ENCODE results near the gene PDE11A. TPM values are rescaled to one million over a fixed set of nuclear protein-coding genes. Genes with fewer than 3 reads are reported as not detected.

The PDE11A gene
- total and polyA plus RNA-seq, 2 of the 8 experiments (the other 6 are each of a cell fraction or from before 2014, with no cell fraction given) = 0.19 to 0.23 TPM

GRCh38 chr2:177665948-177666347 lies 406.6 kb downstream of the PDE11A start:
- Histone ChIP-seq H4K5ac (ENCODE audit: insufficient read length, low read depth, low read length) (no peak overlapping the region), H3K4me1 (replicated peaks in 1 of 4; ENCODE audit: control insufficient read depth in 3 of 4, insufficient read depth in 4 of 4, low read length in 3 of 4) (no peaks in the 10 kb centered on the region; a peak in 2 of 7 replicates), H3K18ac (ENCODE audit: extremely low read depth, low read length) (no peak overlapping the region), H3K79me1 (ENCODE audit: low read depth, low read length) (no peaks in the 10 kb centered on the region), H3K27me3 (replicated peaks in 1 of 4; ENCODE audit: control insufficient read depth in 3 of 4, extremely low read depth in 1 of 4, insufficient read depth in 3 of 4, low read length in 3 of 4) (peaks cover 11 to 39% (median 30%) of the 10 kb centered on the region in 4 experiments; a peak in 6 of 7 replicates), H3K27ac (ENCODE audit: low read depth, low read length) (no peak overlapping the region), H2AFZ (ENCODE audit: low read length) (no peak overlapping the region), H3K56ac (replicated peaks; ENCODE audit: insufficient read length, low read depth, low read length) (no peak overlapping the region), H4K20me1 (replicated peaks in 1 of 2; ENCODE audit: control insufficient read depth in 1 of 2, insufficient read depth in 2 of 2, low read length in 2 of 2) (no peaks in the 10 kb centered on the region), H3K4me2 (ENCODE audit: insufficient read depth in 1 of 2, low read depth in 2 of 2, low read length in 2 of 2) (no peak overlapping the region), H3K36me3 (ENCODE audit: control insufficient read depth in 2 of 4, insufficient read depth in 4 of 4, low read length in 3 of 4) (no peaks in the 10 kb centered on the region), H3K4me3 (ENCODE audit: extremely low read depth in 1 of 4, insufficient read depth in 2 of 4, low read depth in 3 of 4, low read length in 4 of 4) (no peak overlapping the region), H3K23ac (ENCODE audit: insufficient read length) (no peak overlapping the region), H2AK5ac (ENCODE audit: low read depth, low read length) (no peak overlapping the region), H2BK15ac (ENCODE audit: low read length) (no peak overlapping the region), H3K79me2 (ENCODE audit: control insufficient read depth in 1 of 2, insufficient read depth in 2 of 2, low read length in 2 of 2) (no peaks in the 10 kb centered on the region), H3K4ac (replicated peaks; ENCODE audit: insufficient read length, low read depth, low read length) (no peak overlapping the region), H3K23me2 (ENCODE audit: low read depth, low read length) (no peaks in the 10 kb centered on the region), H3K9me3 (ENCODE audit: insufficient read depth in 2 of 2, low read depth in 1 of 2, low read length in 1 of 2) (no peaks in the 10 kb centered on the region), H2BK12ac (ENCODE audit: low read depth, low read length) (no peak overlapping the region), H4K8ac (ENCODE audit: extremely low read depth, insufficient read depth, low read length) (no peak overlapping the region), H3K9ac (replicated peaks in 1 of 4; ENCODE audit: extremely low read depth in 1 of 4, low read depth in 3 of 4, low read length in 3 of 4) (no peak overlapping the region), H2BK20ac (ENCODE audit: low read length) (no peak overlapping the region), H4K91ac (replicated peaks; ENCODE audit: insufficient read length, low read length) (no peak overlapping the region), H3K14ac (ENCODE audit: insufficient read length) (no peak overlapping the region), H2BK120ac (replicated peaks; ENCODE audit: low read depth, low read length) (no peak overlapping the region), H2BK5ac (ENCODE audit: low read depth, low read length) (no peak overlapping the region)
- TF ChIP-seq SP2 (IDR thresholded peaks at IDR 0.05; ENCODE audit: low read length) (no peak), CHD2 (IDR thresholded peaks at IDR 0.05; ENCODE audit: low read length) (no peak), SUZ12 (IDR thresholded peaks at IDR 0.05; ENCODE audit: low read length) (no peak), SP4 (IDR thresholded peaks at IDR 0.05; ENCODE audit: low read length) (no peak), MAFK (IDR thresholded peaks at IDR 0.05; ENCODE audit: low read depth, low read length) (peak; percentile 11; the same call in 1 of the 2 replicates), PHF8 (conservative IDR thresholded peaks at IDR 0.05; ENCODE audit: low read depth, low read length) (no peak)
- FAIRE-seq (no peak), DNase-seq (ENCODE audit: low read depth in 1 of 2, low spot score in 2 of 2) (no peak)
- CTCF ChIA-PET (ENCODE audit: partially characterized antibody) = interaction anchor here (1.2 to 1.9 kb wide), 4 partner anchors 30 to 93 kb away, joined by 3 to 4 read pairs (median 4); no protein-coding TSS in a partner anchor
- 48% methylated on average over 2 of the region's 2 CpGs; no CpG with 5 or more reads in 1 of the 2 experiments for WGBS, 2 experiments (ENCODE audit: extremely low coverage in 1 of 2, insufficient coverage in 1 of 2, insufficient read length in 1 of 2, insufficient replicate concordance in 2 of 2, low coverage in 1 of 2, low lambda C conversion rate in 2 of 2, missing lambda C conversion rate in 1 of 2)
- POLR2A ChIA-PET (ENCODE audit: partially characterized antibody) = interaction anchor here (1.6 kb wide), 1 partner anchor 36 kb away, joined by 3 read pairs; no protein-coding TSS in a partner anchor

Measured in H1 (cell line).